Stimulated activated naive CD8-positive, alpha-beta T cell treated with anti-CD3 and anti-CD28 coated beads, Interleukin-15, Interleukin-2, amounts not matched to agents 100 U/mL and 50 U/mL, for 24 hours (primary cell): ENCODE measurements around the gene TRIM3.
"Not testable (repeated sequence)": the region's sequence is repeated elsewhere in the genome, so short reads cannot be mapped to it uniquely, and the experiment has no call there.

Experiments used
- ATAC-seq: fragments of 150-1000 bp; cut with Tn5 transposase; one replicate; pipeline ENCODE4 v1.10.0; 2021
- DNase-seq: peaks from one replicate; pipeline ENCODE4 v3.0.0; 2021

The TRIM3 gene

DNA sequence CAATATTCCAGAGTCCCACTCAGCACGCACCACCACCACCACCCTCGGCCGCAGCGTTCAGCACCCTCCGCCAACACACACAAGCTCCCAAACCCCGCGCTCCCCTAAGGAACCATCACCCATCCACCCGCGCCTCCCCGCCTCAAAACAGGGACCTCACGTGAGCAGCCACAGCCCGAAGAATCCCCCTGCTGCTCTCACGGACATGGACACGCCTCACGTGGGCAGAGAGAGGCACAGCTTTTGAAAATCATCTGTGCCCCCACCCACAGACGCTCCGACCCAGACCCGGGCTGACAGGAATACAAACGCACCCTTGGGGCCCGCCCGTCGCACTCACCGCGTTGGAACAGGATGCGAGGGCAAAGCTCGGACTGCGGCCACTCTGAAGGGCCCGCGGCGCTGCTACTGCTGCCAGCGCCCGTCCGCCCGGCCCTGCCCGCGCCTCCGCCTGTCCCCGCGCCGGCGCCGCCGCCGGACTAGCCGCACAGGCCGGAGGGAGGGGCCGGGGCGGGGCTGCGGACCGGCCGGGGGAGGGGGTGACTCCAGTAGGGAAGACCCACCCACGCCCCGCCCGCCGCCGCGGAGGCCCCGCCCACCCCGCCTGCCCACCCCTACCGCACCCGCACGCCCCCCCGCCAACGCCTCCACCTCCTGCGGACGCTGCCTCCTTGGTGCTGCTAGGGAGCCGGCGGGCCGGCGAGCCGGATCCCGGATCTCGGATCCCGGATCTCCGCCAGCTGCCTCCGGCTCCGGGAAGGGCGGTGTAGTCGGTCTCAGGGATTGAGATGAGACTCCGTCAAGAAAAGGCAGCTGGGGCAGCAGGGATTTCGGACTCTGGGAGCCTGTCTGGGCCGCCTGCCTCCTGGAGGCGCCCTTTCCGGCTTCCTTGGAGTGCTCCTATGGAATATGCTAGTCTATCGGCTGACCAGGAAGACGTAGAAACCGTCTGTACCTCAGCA is at the start of gene TRIM3:
Gene TRIM3 (minus strand): TSS at position 491 of the 962 bp plus-strand sequence. CDS start 8,246 bp downstream, outside the sequence.
- ATAC-seq (peak; percentile 53), DNase-seq (peak; percentile 74)

GRCh38 chr11:6523253-6523652 is 49.5 kb upstream of the TRIM3 start:
- ATAC-seq (peak; percentile 82), DNase-seq (no peak)

DNA sequence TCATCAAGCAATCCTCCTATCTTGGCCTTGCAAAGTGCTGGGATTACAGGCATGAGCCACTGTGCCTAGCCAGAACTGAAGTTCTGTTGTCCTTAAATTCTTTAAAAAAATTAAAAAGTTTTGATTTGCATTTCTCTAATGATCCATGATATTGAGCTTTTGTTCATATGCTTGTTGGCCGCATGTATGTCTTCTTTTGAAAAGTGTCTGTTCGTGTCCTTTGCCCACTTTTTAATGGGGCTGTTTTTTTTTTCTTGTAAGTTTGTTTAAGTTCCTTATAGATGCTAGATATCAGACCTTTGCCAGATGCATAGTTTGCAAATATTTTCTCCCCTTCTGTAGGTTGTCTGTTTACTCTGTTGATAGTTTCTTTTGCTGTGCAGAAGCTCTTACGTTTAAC is 48.2 kb upstream of the TRIM3 start:
- DNase-seq, ATAC-seq: not testable (repeated sequence)

GRCh38 chr11:6520265-6520664 is 46.5 kb upstream of the TRIM3 start:
- DNase-seq (no peak), ATAC-seq (no peak)

- DNase-seq (no peak), ATAC-seq (no peak)
Measured at GRCh38 chr11:6516865-6517264, 43.1 kb upstream of the TRIM3 start.

DNA sequence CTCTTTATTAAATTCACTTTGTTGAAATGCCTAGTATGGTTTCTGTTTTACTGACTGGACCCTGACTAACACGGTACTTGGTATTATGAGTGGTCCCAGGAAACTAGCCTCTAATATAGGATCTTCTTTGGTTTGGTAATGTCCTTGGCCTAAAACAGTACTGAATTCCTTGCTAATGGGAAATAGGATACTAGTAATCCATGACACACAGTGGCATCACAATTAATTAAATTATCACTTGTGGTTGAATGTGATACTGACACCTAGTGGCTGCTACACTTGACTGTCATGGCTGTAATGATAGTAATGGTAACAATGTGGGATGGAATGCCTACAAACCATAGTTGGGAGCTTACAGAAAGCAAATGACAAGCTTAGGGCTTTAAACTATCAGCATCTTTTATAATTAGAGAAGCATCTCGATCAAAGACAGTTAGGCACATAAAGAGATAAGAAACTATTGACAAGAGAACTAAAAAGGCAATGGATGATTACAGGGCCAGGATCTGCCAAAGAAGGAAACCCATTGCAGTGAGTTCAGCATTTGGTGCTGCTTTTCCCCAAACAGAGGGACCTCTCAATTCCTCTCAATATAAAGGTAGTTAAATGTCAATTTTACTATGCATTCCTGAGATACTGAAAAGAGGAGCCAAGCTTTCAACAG is 32.0 kb upstream of the TRIM3 start:
- ATAC-seq = peak; percentile 32
- DNase-seq = no peak

GRCh38 chr11:6504166-6504565 is 30.4 kb upstream of the TRIM3 start:
- DNase-seq (no peak), ATAC-seq (no peak)

DNA sequence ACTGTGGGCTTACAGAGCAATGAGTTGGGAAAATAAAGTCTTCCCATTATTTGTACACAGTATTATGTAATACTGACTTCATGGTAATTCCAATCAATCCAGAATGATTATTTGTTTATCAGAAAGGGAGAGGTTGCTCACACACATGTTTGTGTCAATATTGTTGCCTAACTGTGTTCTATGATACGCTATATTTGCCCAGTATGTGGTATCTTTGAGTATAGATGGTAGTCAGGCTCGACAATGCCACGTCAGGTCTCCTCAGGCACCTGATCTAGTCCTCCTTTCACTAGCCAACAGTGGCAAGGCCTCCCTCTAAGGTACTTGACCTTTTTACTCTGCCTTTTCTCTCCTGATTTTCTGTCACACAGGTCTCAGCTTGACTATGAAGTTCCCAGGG is 28.6 kb upstream of the TRIM3 start:
- ATAC-seq = no peak
- DNase-seq = no peak

DNA sequence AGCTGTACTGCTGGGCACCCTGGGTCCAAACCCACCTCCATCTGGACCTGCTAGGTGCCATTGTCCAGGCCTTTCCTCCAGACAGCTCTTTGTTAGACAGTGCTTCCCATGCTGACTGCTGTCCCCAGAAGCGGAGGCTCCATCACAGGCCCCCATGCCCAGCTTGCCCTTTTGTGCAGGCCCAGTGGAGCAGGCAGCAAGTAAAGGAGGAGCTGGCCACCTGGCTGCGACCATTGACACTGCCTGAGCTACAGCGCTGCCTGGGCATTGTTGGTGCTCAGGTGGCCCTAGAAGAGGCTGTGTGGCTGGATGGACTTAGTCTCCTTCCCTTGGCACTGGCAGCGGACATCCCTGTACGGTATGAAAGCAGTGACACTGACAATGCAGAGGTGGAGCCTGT is 24.8 kb upstream of the TRIM3 start:
- peak; percentile 30 for ATAC-seq

DNA sequence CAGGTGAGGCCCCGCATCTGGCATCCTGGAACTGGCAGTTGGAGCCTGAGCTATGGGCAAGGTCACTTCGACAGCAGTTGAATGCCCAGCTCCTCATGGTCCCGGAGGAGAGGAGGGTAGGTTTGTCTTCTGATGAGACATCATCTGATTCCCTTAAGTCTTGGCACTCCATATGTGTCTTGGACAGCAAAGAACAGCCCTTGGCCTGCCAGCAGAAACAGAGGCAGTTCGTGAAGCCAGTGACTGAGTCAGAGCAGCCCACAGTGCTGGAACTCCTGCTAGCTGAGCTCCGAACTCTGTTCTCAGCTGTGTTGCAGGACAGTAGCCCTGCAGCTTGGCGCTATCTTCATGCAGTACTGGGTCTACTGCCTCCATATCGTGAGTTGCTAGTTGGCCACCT is 24.4 kb upstream of the TRIM3 start:
- no peak for DNase-seq
- ATAC-seq = no peak

More for the DNA sequence above, 24.8 kb upstream of the TRIM3 start:
- no peak for DNase-seq

DNA sequence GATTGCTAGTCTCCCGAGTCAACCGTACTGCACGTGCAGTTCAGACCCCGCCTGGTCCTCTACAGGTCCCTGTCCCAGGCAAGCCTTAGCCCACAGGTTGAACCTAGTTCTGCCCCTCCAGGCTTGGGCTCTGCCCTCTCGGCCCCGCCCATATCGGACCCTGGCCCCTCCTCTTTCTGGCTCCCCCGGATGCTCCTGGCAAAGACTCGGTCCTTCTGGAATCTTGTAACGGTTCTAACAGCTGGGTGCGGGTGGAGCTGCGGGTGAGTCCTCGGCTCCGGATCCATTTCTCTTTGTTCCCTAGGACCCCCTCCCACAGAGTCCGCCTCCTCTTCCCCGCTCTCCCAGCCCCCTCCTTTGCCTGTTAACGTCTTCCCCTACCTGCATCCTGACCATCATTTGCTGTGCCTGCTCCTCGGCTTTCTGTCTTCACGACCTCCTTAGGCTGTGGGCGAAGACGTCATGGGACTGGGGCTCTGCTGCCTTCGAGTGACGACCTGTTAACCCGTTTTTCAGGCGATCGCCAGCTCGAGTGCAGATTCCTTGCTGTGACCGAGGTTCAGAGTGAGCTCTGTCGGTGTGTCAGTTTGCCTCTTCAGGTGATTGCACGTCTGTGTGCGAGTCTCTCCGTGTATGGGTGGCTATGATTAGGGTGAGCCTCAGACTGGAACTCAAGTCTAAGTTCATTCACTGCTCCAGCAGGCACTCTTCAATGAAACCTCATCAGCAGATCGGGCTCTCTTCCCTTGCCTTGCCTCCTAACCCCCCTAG is 23.5 kb upstream of the TRIM3 start, which contains the start of gene DNHD1:
Gene DNHD1 (plus strand): TSS at position 212 of the 771 bp plus-strand sequence. CDS start 936 bp downstream, outside the sequence.
- no peak for DNase-seq
- ATAC-seq = no peak

DNA sequence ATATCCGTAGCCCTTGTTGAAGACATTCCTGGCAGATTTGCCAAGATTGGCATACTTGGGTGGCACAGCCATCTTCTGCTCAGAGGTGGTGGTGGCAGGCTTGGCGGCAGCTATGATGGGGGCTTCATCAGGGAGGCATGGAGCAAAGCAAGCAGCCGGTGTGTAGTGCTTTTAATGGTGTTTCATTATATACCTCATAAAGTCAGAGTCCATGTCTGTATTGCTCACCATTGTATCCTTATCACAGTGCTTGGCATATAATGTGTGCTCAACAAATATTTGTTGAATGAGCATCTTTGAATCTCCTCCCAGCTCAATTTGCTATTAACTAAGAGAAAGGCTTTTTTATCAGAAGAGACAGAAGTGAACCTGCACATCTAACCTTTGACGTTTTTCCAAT is 15.6 kb upstream of the TRIM3 start:
- DNase-seq (no peak), ATAC-seq (no peak)

DNA sequence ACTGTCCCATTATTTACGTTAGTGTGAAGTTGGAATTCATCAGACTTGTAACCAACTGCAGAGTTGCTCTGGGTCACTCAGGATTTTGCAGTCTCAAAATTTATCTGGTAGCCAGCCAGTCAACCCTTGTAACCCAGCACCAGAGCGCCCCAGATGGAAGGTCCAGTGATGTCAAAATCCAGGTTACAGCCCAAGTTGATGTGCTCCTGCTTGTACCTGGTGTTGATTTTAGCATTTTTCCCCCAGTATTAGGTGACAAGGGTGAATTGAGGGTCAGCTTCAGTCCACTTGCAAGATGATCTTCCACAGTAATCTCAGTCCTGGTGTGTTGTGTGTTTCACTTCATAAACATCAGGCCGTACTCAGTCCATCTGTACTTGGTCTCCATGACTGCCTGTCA is 15.1 kb upstream of the TRIM3 start:
- DNase-seq = no peak
- no peak for ATAC-seq

DNA sequence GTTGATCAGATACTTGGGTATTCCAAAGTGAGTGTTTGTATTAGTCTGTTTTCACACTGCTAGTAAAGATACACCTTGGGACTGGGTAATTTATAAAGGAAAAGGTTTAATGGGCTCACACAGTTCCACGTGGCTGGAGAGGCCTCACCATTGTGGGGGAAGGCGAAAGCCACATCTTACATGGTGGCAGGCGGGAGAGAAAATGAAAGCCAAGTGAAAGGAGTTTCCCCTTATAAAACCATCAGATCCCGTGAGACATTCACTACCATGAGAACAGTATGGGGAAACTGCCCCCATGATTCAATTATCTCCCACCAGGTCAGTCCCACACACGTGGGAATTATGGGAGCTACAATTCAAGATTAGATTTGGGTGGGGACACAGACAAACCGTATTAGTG is 14.6 kb upstream of the TRIM3 start:
- ATAC-seq (no peak), DNase-seq (no peak)

GRCh38 chr11:6486938-6487337 is 13.2 kb upstream of the TRIM3 start:
- ATAC-seq (no peak), DNase-seq (no peak)

GRCh38 chr11:6486256-6486655 is 12.5 kb upstream of the TRIM3 start:
- ATAC-seq (no peak), DNase-seq (no peak)

DNA sequence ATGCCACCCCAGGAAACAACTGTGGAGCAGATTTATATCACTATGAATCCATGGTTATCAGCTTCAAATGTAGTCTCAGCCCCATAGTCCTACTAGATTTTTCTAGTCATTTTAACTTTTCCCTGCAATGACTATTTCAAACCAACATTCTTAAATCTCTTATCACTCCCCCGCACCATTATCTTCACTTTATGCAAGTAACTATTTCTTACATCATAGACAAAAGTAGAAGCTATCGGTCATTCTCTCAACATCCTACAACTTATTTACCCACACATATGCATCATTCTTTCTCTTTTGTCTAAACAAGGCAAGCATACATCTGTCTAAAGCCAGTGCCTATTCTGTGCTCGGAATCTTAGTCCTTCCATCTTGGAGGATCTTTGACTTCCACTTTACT is 11.9 kb upstream of the TRIM3 start:
- no peak for ATAC-seq
- no peak for DNase-seq

DNA sequence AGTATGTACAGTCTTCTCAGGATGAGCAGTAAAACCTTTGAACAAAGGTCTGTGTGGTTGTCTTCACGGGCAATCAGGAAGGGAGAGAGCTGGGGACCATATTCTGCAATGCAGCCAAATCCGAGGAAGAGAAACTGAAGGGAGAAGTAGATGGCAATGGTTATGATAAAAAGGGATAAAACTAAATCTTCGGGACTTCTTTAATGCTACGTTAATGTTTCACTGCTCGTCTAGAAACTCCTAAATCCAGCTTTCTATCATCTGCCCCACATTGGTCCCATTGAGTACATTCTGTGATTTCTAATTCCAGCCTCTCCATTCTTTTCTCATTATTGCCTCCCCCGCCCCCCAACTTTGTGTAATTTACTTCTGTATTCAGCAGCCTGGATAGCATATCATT is 9.3 kb upstream of the TRIM3 start:
- ATAC-seq (no peak), DNase-seq (no peak)

DNA sequence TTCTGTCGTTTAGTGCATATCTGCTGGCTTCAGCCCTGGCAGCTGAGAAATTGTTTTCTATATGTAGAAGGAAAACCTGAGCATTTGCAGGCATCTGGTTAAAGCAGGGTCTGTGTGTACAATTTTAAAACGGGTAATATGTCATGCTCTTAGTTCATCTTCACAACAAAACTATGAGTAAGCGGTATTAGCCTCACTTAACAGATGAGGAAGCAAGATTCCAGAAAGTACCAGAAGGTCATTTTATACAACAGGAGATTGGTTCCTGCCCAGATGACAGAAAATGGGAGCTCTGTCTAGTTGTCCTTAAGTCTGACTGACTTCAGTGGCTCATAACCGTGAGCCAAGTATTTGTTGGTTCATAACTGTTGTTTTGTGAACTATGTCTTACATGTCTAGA is 8.7 kb upstream of the TRIM3 start:
- ATAC-seq (no peak), DNase-seq (no peak)

GRCh38 chr11:6481924-6482275 is 8.2 kb upstream of the TRIM3 start:
- ATAC-seq = no peak
- DNase-seq = no peak

DNA sequence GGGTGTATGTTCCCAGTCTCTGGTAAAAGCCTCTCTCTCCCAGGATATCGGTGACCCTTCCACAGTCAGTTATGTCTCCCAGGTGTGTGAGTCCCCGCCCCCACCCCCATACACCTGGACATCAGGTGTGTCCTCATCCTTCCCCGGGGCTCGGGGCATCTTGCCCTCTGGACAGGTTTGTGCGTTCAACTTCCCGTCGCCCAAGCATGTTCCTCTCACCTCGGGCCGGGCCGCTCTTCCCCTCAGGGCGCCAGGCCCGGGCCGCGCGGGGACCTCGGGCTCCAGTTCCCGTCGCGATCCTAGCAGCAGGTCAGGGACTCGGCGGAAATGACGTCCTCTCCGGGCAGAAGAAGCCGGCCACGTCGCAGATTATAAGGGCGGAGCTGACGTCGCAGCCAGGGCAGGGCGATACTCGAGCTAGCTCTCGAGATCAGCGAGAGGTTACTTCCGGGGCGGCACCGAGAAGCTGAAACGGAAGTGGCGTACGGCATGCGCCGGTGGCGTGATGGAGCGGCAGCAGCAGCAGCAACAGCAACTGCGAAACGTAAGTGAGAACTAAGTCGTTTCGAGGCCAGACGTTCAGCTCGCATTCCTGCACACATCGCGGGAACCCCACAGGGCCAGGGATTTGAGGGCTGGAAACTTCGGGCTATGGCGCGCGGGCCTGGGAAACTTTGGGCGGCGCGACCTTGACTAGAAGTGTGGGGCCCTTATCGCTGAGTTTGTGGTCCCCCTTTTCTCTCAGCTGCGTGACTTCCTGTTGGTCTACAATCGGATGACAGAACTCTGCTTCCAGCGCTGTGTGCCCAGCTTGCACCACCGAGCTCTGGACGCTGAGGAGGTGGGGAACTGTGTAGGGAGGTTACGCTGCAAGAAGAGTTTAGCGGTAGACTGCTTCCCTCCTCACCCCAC is 7.5 kb upstream of the TRIM3 start, which contains the start of the genes ARFIP2 and TIMM10B:
Gene ARFIP2 (minus strand): TSS at position 320 of the 912 bp plus-strand sequence. CDS start 910 bp downstream, outside the sequence.
Gene TIMM10B (plus strand): TSS at position 490 of the 912 bp plus-strand sequence. CDS start 16 bp downstream, at position 506.
- peak; percentile 98 for DNase-seq
- ATAC-seq = peak; percentile 99
